Measurements from ENCODE around the gene BDKRB2. TPM values are rescaled to one million over a fixed set of nuclear protein-coding genes. Genes with fewer than 3 reads are reported as not detected.

Gene BDKRB2
- total RNA-seq, 1 experiment from 2014 or later: 0.21 TPM

- Histone ChIP-seq H3K4me1 (ENCODE audit: insufficient read depth, low read length, poor library complexity, severe bottlenecking) (no peaks in the 10 kb centered on the region), H3K9me3 (ENCODE audit: low read depth, low read length, poor library complexity, severe bottlenecking) (no peaks in the 10 kb centered on the region), H3K27ac (ENCODE audit: low read depth, low read length, poor library complexity, severe bottlenecking) (no peak overlapping the region), H3K4me3 (ENCODE audit: low read depth, low read length, poor library complexity, severe bottlenecking) (no peak overlapping the region), H3K27me3 (replicated peaks; ENCODE audit: insufficient read depth, low read depth, low read length, poor library complexity) (peaks cover 8% of the 10 kb centered on the region), H3K36me3 (ENCODE audit: insufficient read depth, low read length, poor library complexity, severe bottlenecking) (no peaks in the 10 kb centered on the region)
- ChIA-PET CTCF (no interaction called here), POLR2A (ENCODE audit: low non-redundant PET) (no interaction called here)
- TF ChIP-seq CTCF (conservative IDR thresholded peaks at IDR 0.05; ENCODE audit: low read depth, low read length): no peak
- TF ChIP-seq EZH2 (IDR thresholded peaks at IDR 0.05; ENCODE audit: borderline replicate concordance, low read depth, low read length, poor library complexity, severe bottlenecking): no peak
- intact Hi-C loops (cut with micrococcal nuclease; ENCODE audit: unreplicated experiment): no loop called here
- DNase-seq (ENCODE audit: low spot score): no peak
- no TSS peak for BruUV-seq (replicated peaks)
These were observed 53.3 kb downstream of the BDKRB2 start for GRCh38 chr14:96257900-96258299.

GRCh38 chr14:96260341-96260821 lies 55.7 kb downstream of the BDKRB2 start:
- no peak for DNase-seq (ENCODE audit: low spot score)
- CTCF ChIA-PET: no interaction called here
- intact Hi-C loops (cut with micrococcal nuclease; ENCODE audit: unreplicated experiment): no loop called here
- Histone ChIP-seq H3K4me1 (ENCODE audit: insufficient read depth, low read length, poor library complexity, severe bottlenecking) (peaks cover 5% of the 10 kb centered on the region), H3K9me3 (ENCODE audit: low read depth, low read length, poor library complexity, severe bottlenecking) (no peaks in the 10 kb centered on the region), H3K4me3 (ENCODE audit: low read depth, low read length, poor library complexity, severe bottlenecking) (no peak overlapping the region), H3K27ac (ENCODE audit: low read depth, low read length, poor library complexity, severe bottlenecking) (no peak overlapping the region), H3K36me3 (ENCODE audit: insufficient read depth, low read length, poor library complexity, severe bottlenecking) (no peaks in the 10 kb centered on the region), H3K27me3 (replicated peaks; ENCODE audit: insufficient read depth, low read depth, low read length, poor library complexity) (peaks cover 8% of the 10 kb centered on the region)
- POLR2A ChIA-PET (ENCODE audit: low non-redundant PET): no interaction called here
- no TSS peak for BruUV-seq (replicated peaks)
- TF ChIP-seq CTCF (conservative IDR thresholded peaks at IDR 0.05; ENCODE audit: low read depth, low read length) (no peak), EZH2 (IDR thresholded peaks at IDR 0.05; ENCODE audit: borderline replicate concordance, low read depth, low read length, poor library complexity, severe bottlenecking) (no peak)

GRCh38 chr14:96261053-96261452 lies 56.4 kb downstream of the BDKRB2 start:
- ChIA-PET POLR2A (ENCODE audit: low non-redundant PET) (no interaction called here), CTCF (no interaction called here)
- H3K9me3 ChIP-seq (ENCODE audit: low read depth, low read length, poor library complexity, severe bottlenecking): no peaks in the 10 kb centered on the region
- H3K27ac ChIP-seq (ENCODE audit: low read depth, low read length, poor library complexity, severe bottlenecking): no peak overlapping the region
- no peak for DNase-seq (ENCODE audit: low spot score)
- no peaks in the 10 kb centered on the region for H3K36me3 ChIP-seq (ENCODE audit: insufficient read depth, low read length, poor library complexity, severe bottlenecking)
- H3K4me1 ChIP-seq (ENCODE audit: insufficient read depth, low read length, poor library complexity, severe bottlenecking): peaks cover 11% of the 10 kb centered on the region
- BruUV-seq (replicated peaks): no TSS peak
- TF ChIP-seq CTCF (conservative IDR thresholded peaks at IDR 0.05; ENCODE audit: low read depth, low read length) (no peak), EZH2 (IDR thresholded peaks at IDR 0.05; ENCODE audit: borderline replicate concordance, low read depth, low read length, poor library complexity, severe bottlenecking) (no peak)
- no peak overlapping the region for H3K4me3 ChIP-seq (ENCODE audit: low read depth, low read length, poor library complexity, severe bottlenecking)
- intact Hi-C loops (cut with micrococcal nuclease; ENCODE audit: unreplicated experiment): no loop called here
- H3K27me3 ChIP-seq (replicated peaks; ENCODE audit: insufficient read depth, low read depth, low read length, poor library complexity): peaks cover 7% of the 10 kb centered on the region

Measured in A673 (cell line).